PC-3 (cell line): ENCODE data around the gene TRPC4AP. TPM values are rescaled to one million over a fixed set of nuclear protein-coding genes. Genes with fewer than 3 reads are reported as not detected.

Experiments used
- ATAC-seq: fragments of 200-7000 bp; cut with Tn5 transposase; 2 replicates; pipeline ENCODE4 v1.9.1; 2020; ENCODE audit warnings: mild to moderate bottlenecking, moderate library complexity
- BruUV-seq: library from RNA; stranded (reverse); fragments of 400-500 nt; replicated peaks from 2 replicates; lab custom pipeline; 2021; lab: Mats Ljungman, UMichigan
- CTCF ChIA-PET: fragments of 300-600 bp; sonication (Branson Sonifier 250); formaldehyde crosslinking; loops from one replicate; lab custom pipeline; 2022; ENCODE audit warnings: antibody characterized with exemption; lab: Charles Lee
- POLR2A ChIA-PET: fragments of 300-600 bp; sonication (Branson Sonifier 250); formaldehyde crosslinking; loops from one replicate; lab custom pipeline; 2022; ENCODE audit warnings: antibody characterized with exemption; ENCODE audit not compliant: unreplicated experiment; lab: Charles Lee
- DNase-seq: peaks from one replicate; pipeline ENCODE4 v3.0.0-alpha.2; 2015
- H2AFZ ChIP-seq: fragments of 300-600 bp; sonication (generic); 2 replicates; pipeline ENCODE4 v1.6.0; 2016; ENCODE audit warnings: antibody characterized with exemption, low read length
- H3F3A ChIP-seq: fragments of 300-600 bp; sonication (generic); one replicate; pipeline ENCODE4 v1.6.0; 2017; ENCODE audit warnings: antibody characterized with exemption, low read length, control low read depth, mild to moderate bottlenecking; ENCODE audit not compliant: unreplicated experiment
- H3K27ac ChIP-seq: fragments of 300-600 bp; sonication (generic); 2 replicates; pipeline ENCODE4 v1.5.1; 2016; ENCODE audit warnings: mild to moderate bottlenecking, low read length
- H3K27me3 ChIP-seq: fragments of 300-600 bp; sonication (generic); 2 replicates; pipeline ENCODE4 v1.6.1; 2016; ENCODE audit warnings: low read length, mixed read lengths
- H3K36me3 ChIP-seq: fragments of 300-600 bp; sonication (generic); 2 replicates; pipeline ENCODE4 v1.6.1; 2016; ENCODE audit warnings: low read depth, mixed run types, low read length, mixed read lengths
- H3K4me1 ChIP-seq: fragments of 300-600 bp; sonication (generic); 2 replicates; pipeline ENCODE4 v1.5.1; 2016; ENCODE audit warnings: low read length; ENCODE audit not compliant: insufficient read depth
- H3K4me2 ChIP-seq: fragments of 300-600 bp; sonication (generic); 2 replicates; pipeline ENCODE4 v1.6.0; 2016; ENCODE audit warnings: low read length
- H3K4me3 ChIP-seq: fragments of 300-600 bp; sonication (generic); 2 replicates; pipeline ENCODE4 v1.5.1; 2016; ENCODE audit warnings: mild to moderate bottlenecking, low read length, mixed read lengths
- H3K79me2 ChIP-seq: fragments of 300-600 bp; sonication (generic); 2 replicates; pipeline ENCODE4 v1.6.1; 2017; ENCODE audit warnings: low read length, mixed read lengths
- H3K9ac ChIP-seq: fragments of 300-600 bp; sonication (generic); 2 replicates; pipeline ENCODE4 v1.6.0; 2016; ENCODE audit warnings: mild to moderate bottlenecking, low read length
- H3K9me2 ChIP-seq: fragments of 300-600 bp; sonication (generic); replicated peaks from 2 replicates; pipeline ENCODE4 v1.6.1; 2016; ENCODE audit warnings: mixed run types, low read length, mixed read lengths
- H3K9me3 ChIP-seq: fragments of 300-600 bp; sonication (generic); 2 replicates; pipeline ENCODE4 v1.6.1; 2016; ENCODE audit warnings: low read length, mixed read lengths
- H4K20me1 ChIP-seq: fragments of 300-600 bp; sonication (generic); 2 replicates; pipeline ENCODE4 v1.6.1; 2016; ENCODE audit warnings: low read length, mixed read lengths
- EZH2 ChIP-seq: fragments of 300-600 bp; sonication (generic); IDR thresholded peaks from one replicate; pipeline ENCODE4 v1.6.1; 2017; ENCODE audit warnings: antibody characterized with exemption, mild to moderate bottlenecking, low read length; ENCODE audit not compliant: unreplicated experiment
- EZH2phosphoT487 ChIP-seq: fragments of 300-600 bp; sonication (generic); IDR thresholded peaks from 2 replicates; pipeline ENCODE4 v1.6.1; 2018; ENCODE audit warnings: mild to moderate bottlenecking, antibody characterized with exemption, low read length, borderline replicate concordance
- intact Hi-C: fragments of 100-400 bp; cut with micrococcal nuclease; formaldehyde crosslinking; loops from 2 replicates; pipeline ENCODE4 v1.9.0; 2023
- total RNA-seq: library from RNA; depleted of rRNA; stranded (reverse); fragments of >200 nt; gene quantifications from 2 replicates; pipeline ENCODE4 v1.2.3, GENCODE V29; 2014
- TF ChIP-seq, protein P1 (sequence below): fragments of 300-600 bp; sonication (generic); conservative IDR thresholded peaks from 2 replicates; pipeline ENCODE4 v1.5.1; 2017; ENCODE audit warnings: antibody characterized with exemption, low read depth, mild to moderate bottlenecking, low read length

TRPC4AP gene
- total RNA-seq, 1 experiment from 2014 or later = 46.9 TPM

- no peak overlapping the region for H3K4me2 ChIP-seq
- ATAC-seq (no peak), DNase-seq (no peak)
- no peaks in the 10 kb centered on the region for H3K9me3 ChIP-seq
- CTCF ChIA-PET = no interaction called here
- H3K36me3 ChIP-seq = no peaks in the 10 kb centered on the region
- no peaks in the 10 kb centered on the region for H3K27me3 ChIP-seq
- no peak overlapping the region for H3K4me3 ChIP-seq
- TF ChIP-seq EZH2 (no peak), EZH2phosphoT487 (no peak)
- TF ChIP-seq, protein P1, sequence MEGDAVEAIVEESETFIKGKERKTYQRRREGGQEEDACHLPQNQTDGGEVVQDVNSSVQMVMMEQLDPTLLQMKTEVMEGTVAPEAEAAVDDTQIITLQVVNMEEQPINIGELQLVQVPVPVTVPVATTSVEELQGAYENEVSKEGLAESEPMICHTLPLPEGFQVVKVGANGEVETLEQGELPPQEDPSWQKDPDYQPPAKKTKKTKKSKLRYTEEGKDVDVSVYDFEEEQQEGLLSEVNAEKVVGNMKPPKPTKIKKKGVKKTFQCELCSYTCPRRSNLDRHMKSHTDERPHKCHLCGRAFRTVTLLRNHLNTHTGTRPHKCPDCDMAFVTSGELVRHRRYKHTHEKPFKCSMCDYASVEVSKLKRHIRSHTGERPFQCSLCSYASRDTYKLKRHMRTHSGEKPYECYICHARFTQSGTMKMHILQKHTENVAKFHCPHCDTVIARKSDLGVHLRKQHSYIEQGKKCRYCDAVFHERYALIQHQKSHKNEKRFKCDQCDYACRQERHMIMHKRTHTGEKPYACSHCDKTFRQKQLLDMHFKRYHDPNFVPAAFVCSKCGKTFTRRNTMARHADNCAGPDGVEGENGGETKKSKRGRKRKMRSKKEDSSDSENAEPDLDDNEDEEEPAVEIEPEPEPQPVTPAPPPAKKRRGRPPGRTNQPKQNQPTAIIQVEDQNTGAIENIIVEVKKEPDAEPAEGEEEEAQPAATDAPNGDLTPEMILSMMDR = no peak
- no TSS peak for BruUV-seq
- H3K9ac ChIP-seq = no peak overlapping the region
- H3K9me2 ChIP-seq = no peaks in the 10 kb centered on the region
- no peaks in the 10 kb centered on the region for H4K20me1 ChIP-seq
- no peaks in the 10 kb centered on the region for H3K4me1 ChIP-seq
- H3F3A ChIP-seq = no peaks in the 10 kb centered on the region
- no peak overlapping the region for H2AFZ ChIP-seq
- no peak overlapping the region for H3K27ac ChIP-seq
- POLR2A ChIA-PET = no interaction called here
- H3K79me2 ChIP-seq = no peaks in the 10 kb centered on the region
- intact Hi-C loops = no loop called here
Measured at GRCh38 chr20:34996243-34997028, 96.2 kb downstream of the TRPC4AP start.

DNA sequence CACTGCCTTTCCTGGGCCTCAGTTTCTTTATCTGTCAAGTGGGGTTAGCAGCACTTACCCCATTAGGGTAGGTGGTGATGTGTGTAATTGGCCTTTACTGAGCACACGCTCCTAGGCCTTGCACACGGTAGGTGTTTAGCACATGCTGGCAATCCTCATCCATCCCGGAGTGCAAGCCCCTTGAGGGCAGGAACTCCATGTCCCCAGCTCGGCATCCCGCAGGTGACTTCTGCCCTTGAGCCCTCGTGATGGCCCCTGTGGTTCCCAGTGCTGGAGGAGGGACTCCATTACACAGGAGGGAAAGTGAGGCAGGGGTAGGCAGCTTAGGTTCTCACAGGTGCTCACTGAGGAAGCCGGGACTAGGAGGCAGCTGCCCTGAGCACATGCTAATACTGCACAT, 96.9 kb downstream of the TRPC4AP start:
- Histone ChIP-seq H2AFZ (no peak overlapping the region), H3K79me2 (no peaks in the 10 kb centered on the region), H3K9me2 (no peaks in the 10 kb centered on the region), H3K4me3 (no peak overlapping the region), H3K27me3 (no peaks in the 10 kb centered on the region), H3K4me2 (no peak overlapping the region), H4K20me1 (no peaks in the 10 kb centered on the region), H3K9me3 (no peaks in the 10 kb centered on the region), H3K9ac (no peak overlapping the region), H3K4me1 (no peaks in the 10 kb centered on the region), H3K27ac (no peak overlapping the region), H3K36me3 (no peaks in the 10 kb centered on the region), H3F3A (no peaks in the 10 kb centered on the region)
- TF ChIP-seq, protein P1 = no peak
- TF ChIP-seq EZH2 = no peak
- no peak for TF ChIP-seq EZH2phosphoT487
- intact Hi-C loops = no loop called here
- no TSS peak for BruUV-seq
- ChIA-PET POLR2A (no interaction called here), CTCF (no interaction called here)
- ATAC-seq (no peak), DNase-seq (no peak)

DNA sequence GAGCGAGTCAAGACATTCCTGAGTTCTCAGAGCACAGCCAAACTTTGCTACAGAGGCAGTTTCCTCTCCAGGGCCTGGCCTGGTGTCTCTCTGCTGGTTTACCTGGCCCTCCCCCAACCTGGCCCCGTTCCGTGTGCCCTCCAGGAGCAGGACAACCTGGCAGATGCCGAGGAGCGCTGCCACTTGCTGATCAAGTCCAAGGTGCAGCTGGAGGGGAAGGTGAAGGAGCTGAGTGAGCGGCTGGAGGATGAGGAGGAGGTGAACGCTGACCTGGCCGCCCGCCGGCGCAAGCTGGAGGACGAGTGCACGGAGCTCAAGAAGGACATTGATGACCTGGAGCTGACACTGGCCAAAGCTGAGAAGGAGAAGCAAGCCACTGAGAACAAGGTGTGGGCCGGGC, 97.4 kb downstream of the TRPC4AP start:
- Histone ChIP-seq H3K27ac (no peak overlapping the region), H2AFZ (no peak overlapping the region), H3K4me2 (no peak overlapping the region), H3K9ac (no peak overlapping the region), H3K27me3 (no peaks in the 10 kb centered on the region), H3K36me3 (no peaks in the 10 kb centered on the region), H4K20me1 (no peaks in the 10 kb centered on the region), H3K9me2 (no peaks in the 10 kb centered on the region), H3K9me3 (no peaks in the 10 kb centered on the region), H3K79me2 (no peaks in the 10 kb centered on the region), H3K4me1 (no peaks in the 10 kb centered on the region), H3K4me3 (no peak overlapping the region), H3F3A (no peaks in the 10 kb centered on the region)
- intact Hi-C loops = no loop called here
- CTCF ChIA-PET = no interaction called here
- TF ChIP-seq, protein P1 = no peak
- no peak for TF ChIP-seq EZH2
- no peak for TF ChIP-seq EZH2phosphoT487
- DNase-seq (no peak), ATAC-seq (no peak)
- BruUV-seq = no TSS peak
- POLR2A ChIA-PET = no interaction called here
